Measurements from ENCODE around the gene PTPA.
"Not testable (repeated sequence)": the region's sequence is repeated elsewhere in the genome, so short reads cannot be mapped to it uniquely, and the experiment has no call there.

Gene PTPA

GRCh38 chr9:129161534-129161837 is 50.3 kb downstream of the PTPA start:
- no peak for DNase-seq

DNA sequence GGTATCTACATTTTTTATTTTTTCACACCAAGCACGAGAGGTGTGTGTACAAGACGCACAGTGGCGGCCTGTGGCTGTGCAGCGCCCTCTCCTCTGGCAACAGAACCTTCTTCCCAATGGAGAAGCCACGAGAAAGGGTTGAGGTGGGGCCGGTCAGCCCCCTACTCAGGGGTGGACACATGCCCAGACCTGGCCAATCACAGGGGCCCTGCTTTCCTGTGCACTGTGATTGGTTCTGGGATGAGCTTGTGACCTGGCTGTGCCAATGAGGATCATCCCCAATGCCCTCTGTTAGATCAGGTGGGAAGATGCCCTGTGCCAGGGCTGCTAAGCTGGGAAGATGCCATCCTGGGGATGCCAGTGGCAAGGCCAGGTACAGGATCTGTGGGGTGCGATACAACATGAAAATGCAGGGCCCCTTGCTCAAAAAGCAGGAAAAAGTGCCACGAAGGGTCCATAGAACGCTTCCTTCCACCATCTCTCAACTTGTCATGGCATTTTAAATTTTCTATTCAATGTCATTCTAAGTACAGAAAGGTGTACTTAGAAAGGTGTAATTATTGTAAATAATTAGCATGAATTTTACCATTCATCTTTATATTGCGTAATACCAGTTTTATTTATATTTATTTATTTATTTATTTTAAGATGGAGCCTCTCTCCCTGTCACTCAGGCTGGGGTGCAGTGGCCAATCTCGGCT is 51.4 kb downstream of the PTPA start:
- DNase-seq, result no peak

DNA sequence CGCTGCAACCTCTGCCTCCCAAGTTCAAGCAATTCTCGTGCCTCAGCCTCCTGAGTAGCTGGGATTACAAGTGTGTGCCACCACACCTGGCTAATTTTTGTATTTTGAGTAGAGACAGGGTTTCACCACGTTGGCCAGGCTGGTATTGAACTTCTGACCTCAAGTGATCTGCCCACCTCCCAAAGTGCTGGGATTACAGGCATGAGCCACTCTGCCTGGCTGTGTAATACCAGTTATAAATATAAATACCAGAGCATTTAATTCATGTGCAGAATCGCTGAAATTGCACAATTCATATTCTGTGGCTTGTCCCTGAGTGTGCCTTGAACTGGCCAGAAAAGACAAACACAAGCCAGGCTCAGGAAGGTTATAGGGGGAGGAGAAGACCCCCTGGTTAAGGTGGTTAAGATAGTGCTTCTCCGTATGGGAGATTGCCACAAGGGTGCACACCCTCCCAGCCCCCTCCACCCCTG is 52.0 kb downstream of the PTPA start:
- not testable (repeated sequence) for DNase-seq

- DNase-seq, result no peak
Measured at GRCh38 chr9:129163753-129164152, 52.5 kb downstream of the PTPA start.

GRCh38 chr9:129164246-129164930 is 53.2 kb downstream of the PTPA start:
- DNase-seq, result no peak

- no peak for DNase-seq
Measured at GRCh38 chr9:129165198-129165597, 54.0 kb downstream of the PTPA start.

- no peak for DNase-seq
Measured at GRCh38 chr9:129166623-129167557, 55.7 kb downstream of the PTPA start.

DNA sequence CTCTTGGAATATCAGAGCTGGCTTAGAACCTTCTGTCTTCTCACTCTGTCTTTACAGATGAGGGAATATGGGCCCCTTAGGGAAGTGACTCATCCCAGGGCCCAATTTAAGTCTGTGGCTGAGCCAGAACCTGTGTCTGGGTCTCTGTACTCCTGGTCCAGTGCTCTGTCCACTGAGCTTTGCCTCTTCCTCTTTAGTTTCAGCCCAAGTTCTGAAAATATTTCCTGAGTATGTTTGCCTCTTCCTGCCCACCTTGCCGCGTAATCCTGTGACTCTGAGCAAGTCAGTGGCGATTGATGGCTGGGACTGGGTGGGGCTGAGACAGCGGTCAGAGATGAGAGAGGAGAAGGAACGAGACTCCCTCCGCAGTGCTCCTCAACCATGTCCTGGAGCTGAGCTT is 59.0 kb downstream of the PTPA start:
- DNase-seq, result no peak

DNA sequence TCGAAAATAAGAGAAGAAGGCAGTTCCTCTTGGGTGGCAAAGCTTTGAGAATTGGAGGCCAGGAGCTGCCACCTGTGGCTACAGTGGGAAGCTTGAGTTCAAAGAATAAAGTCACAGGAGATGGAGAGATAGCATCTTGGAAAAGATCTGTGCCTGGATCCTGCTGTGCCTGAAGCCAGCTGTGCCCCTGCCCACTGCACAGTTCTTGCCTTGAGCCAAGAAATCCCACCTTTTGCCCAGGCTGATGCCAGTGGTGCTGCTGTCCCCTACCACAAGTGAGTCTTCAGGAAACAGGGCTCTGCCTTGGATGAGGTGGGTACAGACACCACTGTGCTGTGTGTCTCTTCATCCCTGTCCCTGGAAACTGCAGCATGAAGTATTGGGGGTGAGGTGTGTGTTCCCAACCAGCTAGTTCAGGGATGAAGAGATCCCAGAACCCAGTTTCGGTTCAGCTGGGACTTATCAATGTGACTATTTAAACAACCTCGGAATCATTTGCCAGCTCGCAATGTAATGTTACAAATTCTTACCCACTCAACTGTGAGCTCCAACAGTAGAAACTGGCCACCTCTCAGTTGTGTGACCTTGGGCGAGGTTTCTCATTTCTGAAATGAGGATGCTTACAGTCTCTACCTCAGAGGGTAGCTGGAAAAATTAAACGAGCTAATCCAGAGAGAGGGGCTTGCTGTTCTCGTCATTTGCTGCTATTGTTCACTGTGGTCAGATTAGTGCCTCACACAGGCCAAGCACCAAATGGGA is 61.0 kb downstream of the PTPA start:
- DNase-seq, result no peak

- DNase-seq, result no peak
Measured at GRCh38 chr9:129172816-129173215, 61.6 kb downstream of the PTPA start.

DNA sequence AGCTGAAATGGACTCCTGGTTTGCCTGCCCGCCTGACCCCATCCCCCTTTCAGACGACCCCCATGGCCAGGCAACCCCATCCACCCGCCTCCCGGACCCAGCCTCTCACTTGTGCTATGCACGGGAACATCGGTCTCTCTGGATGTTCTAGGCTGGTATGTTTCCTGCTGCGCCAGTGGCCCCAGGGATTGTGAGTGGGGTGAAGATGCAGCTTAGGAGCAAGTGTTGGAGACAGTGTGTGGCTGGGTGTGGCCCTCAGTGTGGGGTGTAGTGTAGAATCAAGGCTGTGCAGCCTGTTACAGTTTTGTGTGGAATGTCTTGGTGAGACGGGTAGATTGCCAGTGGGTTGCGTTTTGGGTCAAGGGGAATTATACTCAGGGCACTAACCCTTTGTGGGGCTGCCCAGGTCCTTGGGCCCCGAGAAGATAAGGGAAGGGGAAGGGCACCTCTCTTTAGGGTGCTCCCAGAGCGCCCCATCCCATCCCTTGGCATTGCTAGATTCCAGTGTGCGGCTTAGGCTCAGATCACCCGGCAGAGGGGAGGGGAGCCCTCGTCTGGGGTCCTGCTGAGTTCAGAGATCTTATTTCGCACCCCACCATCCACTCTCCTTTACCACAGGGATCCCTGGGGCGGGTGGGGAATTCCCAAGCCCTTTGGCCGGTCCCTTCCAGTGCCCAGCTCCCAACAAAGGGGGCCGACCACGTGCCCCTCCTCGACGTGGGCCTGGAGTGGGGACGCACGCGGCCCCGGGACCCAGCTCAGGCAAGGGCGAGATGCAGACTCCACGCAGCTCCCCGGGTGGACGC is 62.3 kb downstream of the PTPA start:
- no peak for DNase-seq

GRCh38 chr9:129174102-129174723 is 63.0 kb downstream of the PTPA start:
- peak; percentile 62 to 80 for DNase-seq

- no peak for DNase-seq
Measured at GRCh38 chr9:129174724-129175514, 63.7 kb downstream of the PTPA start.

GRCh38 chr9:129175515-129175824 is 64.3 kb downstream of the PTPA start:
- no peak for DNase-seq

- DNase-seq, result peak in 1 of 2 experiments; percentile 19
Measured at GRCh38 chr9:129175825-129176633, 64.8 kb downstream of the PTPA start.

DNA sequence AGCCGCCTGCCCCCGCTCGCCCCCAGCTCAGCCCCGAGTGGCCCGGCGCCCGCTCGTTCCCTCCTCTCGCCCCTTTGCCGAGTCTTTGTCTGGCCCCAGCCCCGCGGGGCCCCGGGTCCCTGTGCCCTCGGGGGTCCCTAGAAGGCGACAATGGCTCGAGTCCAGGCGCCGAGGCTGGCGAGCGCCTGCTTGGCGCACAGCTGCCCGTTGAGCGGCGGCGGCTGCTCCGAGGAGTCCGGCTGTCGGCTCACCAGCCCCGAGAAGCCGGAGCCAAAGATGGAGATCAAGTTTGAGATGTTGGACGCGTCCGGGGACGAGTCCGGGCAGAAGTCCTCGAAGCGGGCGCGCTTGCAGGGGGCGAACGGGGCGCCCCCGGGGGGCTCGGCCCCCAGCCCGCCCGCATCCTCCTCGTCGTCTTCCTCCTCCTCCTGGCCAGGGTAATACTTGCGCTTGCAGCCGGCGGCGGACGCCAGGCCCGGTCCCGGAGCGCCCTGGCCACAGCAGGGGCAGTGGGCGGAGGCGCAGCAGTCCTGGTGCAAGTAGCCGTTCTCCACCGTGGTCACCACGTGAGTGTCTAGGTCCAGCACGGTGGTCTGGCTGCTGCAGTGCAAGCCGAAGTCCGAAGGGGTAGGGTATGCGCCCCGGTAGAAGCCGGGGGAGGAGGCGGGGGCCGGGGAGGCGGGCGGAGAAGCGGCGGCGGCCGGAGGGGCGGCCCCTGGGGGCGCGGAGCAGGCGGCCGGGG is 65.7 kb downstream of the PTPA start:
- no peak for DNase-seq

DNA sequence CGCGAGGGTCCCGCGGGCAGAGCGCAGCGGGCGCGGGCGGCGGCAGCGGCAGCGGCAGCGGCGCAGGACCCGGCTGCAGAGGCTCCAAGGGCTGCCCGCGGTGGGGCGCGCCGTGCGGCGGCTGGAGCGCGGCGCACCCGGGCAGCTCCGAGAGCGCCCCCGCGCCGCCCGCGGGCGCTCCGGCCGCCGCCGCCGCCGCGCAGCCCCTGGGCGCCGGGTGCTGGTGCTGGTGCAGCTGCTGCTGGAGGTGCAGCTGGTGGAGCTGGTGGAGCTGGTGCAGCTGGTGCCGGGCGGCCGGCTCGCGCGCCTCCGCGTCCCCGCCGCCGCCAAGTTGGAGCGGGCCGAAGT is 66.2 kb downstream of the PTPA start:
- peak in 1 of 2 experiments; percentile 56 for DNase-seq

DNA sequence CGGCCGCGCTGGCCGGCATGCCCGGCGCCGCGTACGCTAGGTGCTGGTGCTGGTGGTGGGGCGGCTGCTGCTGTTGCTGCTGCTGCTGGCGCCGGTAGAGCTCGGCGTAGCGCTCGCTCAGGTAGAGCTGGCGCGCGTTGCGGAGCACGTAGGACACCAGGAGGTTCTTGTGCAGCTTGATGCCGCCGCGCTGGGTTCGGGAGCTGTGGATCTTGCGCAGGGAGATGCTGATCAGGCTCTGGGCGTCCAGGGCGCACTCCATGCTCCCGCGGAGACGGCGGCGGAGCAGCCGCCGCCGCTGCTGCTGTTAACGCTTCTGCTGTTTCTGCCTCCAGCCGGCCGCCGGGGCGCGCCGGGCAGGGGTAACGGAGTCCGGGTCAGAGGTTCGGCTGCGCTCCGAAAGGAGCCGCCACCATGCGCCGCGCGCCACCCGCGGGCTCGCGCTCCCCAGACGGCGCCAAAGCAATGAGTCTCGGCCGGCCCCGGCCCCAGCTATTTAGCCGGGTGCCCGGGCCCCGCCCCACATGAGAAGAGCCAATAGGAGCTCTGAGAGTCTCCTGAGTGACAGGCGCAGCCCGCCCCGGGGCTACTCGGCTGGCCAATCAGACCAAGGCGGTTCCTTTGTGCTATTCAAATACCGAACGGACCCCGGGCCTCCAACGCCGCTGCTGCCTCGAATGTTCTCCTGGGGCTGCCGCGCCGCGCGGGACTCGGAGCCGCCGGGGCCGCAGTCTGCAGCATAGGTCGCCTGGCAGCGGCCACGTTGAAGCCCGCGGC is 66.8 kb downstream of the PTPA start, which contains the start of gene IER5L:
Gene IER5L (minus strand): TSS at position 471 of the 777 bp plus-strand sequence. CDS start 209 bp downstream, at position 262.
- DNase-seq, result peak; percentile 91 to 94

All from NCI-H1930 (cell line).